ENCODE results near the gene IMPDH1.

IMPDH1 gene

GRCh38 chr7:128402356-128402755, 7.4 kb downstream of the IMPDH1 start (continued):
- TF ChIP-seq CREB5 (CRISPR knock-in tag; IDR thresholded peaks at IDR 0.05; ENCODE audit: low read depth), result no peak
- no peak for TF ChIP-seq GLIS3 (CRISPR knock-in tag; IDR thresholded peaks at IDR 0.05)
- TF ChIP-seq POU6F1 (CRISPR knock-in tag; IDR thresholded peaks at IDR 0.05; ENCODE audit: borderline replicate concordance, low read depth), result no peak
- TF ChIP-seq TCF4 (CRISPR knock-in tag; IDR thresholded peaks at IDR 0.05; ENCODE audit: borderline replicate concordance), result no peak

GRCh38 chr7:128400566-128400965, 9.2 kb downstream of the IMPDH1 start:
- no peak for ATAC-seq
- TF ChIP-seq ZNF70 (CRISPR knock-in tag; IDR thresholded peaks at IDR 0.05) (no peak), ZC3H10 (CRISPR knock-in tag; IDR thresholded peaks at IDR 0.05) (no peak), TSHZ2 (CRISPR knock-in tag; IDR thresholded peaks at IDR 0.05) (no peak), ZNF565 (CRISPR knock-in tag; conservative IDR thresholded peaks at IDR 0.05; ENCODE audit: low read depth) (no peak), CSDC2 (CRISPR knock-in tag; IDR thresholded peaks at IDR 0.05) (no peak), GLIS3 (CRISPR knock-in tag; IDR thresholded peaks at IDR 0.05) (no peak), OSR1 (CRISPR knock-in tag; IDR thresholded peaks at IDR 0.05) (no peak), PATZ1 (CRISPR knock-in tag; IDR thresholded peaks at IDR 0.05; ENCODE audit: borderline replicate concordance) (no peak), ISL1 (CRISPR knock-in tag; IDR thresholded peaks at IDR 0.05) (no peak), POU6F1 (CRISPR knock-in tag; IDR thresholded peaks at IDR 0.05; ENCODE audit: borderline replicate concordance, low read depth) (no peak)

- no peak for TF ChIP-seq PPARA (CRISPR knock-in tag; IDR thresholded peaks at IDR 0.05; ENCODE audit: borderline replicate concordance)
- no peak for TF ChIP-seq ARNTL (CRISPR knock-in tag; IDR thresholded peaks at IDR 0.05; ENCODE audit: borderline replicate concordance, low read depth)
- no peak for TF ChIP-seq BACH2 (CRISPR knock-in tag; IDR thresholded peaks at IDR 0.05; ENCODE audit: borderline replicate concordance)
- no peak for TF ChIP-seq PATZ1 (CRISPR knock-in tag; IDR thresholded peaks at IDR 0.05; ENCODE audit: borderline replicate concordance)
- no peak for TF ChIP-seq RARB (CRISPR knock-in tag; IDR thresholded peaks at IDR 0.05)
- no peak for TF ChIP-seq CSRNP3 (CRISPR knock-in tag; IDR thresholded peaks at IDR 0.05)
- TF ChIP-seq TCF4 (CRISPR knock-in tag; IDR thresholded peaks at IDR 0.05; ENCODE audit: borderline replicate concordance), result no peak
- ATAC-seq, result no peak
Observed at GRCh38 chr7:128399991-128400390, 9.8 kb downstream of the IMPDH1 start.

All from SK-N-SH treated with all-trans-retinoic acid at 6 μM for 48 hours (cell line).